GM18502 (cell line): ENCODE results near the gene JUND.

ENCODE experiments used
- ATAC-seq: cut with Tn5 transposase; IDR thresholded peaks from one replicate; pipeline ENCODE4 v1.9.1; 2021; ENCODE audit warnings: mild to moderate bottlenecking; ENCODE audit not compliant: unreplicated experiment, poor library complexity

JUND gene

GRCh38 chr19:18291590-18292461 lies 10.4 kb upstream of the JUND start:
- ATAC-seq, result peak; percentile 43

- ATAC-seq, result peak; percentile 16
Observed at GRCh38 chr19:18291019-18291524, 9.7 kb upstream of the JUND start.

DNA sequence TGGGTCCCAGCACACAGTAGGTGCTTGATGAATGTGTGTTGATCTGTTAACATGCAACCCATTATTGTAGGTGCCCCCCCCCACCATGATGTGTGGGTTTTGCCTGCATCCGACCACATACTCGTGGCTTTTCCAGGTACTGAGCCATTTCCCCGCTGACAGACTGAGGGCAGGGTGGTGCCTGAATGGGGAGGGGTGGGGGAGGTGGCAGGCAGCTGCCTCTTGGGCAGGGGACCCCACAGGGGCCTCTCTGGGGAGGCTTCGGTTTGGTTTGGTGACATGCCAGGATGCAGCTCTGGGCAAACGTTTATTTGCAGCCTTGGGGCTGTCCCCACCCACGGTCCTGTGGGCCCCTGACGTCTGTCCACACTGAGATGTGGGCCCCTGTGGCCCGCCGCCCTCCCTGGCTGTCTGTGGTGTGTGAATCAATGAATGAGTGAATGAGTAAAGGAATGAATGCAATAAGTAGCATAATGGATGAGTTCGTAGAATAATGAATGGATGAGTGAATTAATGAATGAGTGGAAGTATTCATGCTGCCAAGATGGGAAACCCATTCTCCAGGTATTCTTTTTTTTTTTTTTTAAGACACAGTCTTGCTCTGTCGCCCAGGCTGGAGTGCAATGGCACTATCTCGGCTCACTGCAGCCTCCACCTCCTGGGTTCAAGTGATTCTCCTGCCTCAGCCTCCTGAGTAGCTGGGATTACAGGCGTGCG lies 9.0 kb upstream of the JUND start:
- no peak for ATAC-seq

GRCh38 chr19:18289471-18290301 lies 8.3 kb upstream of the JUND start:
- no peak for ATAC-seq

GRCh38 chr19:18287836-18288772 lies 6.7 kb upstream of the JUND start:
- no peak for ATAC-seq

GRCh38 chr19:18286973-18287635 lies 5.7 kb upstream of the JUND start:
- no peak for ATAC-seq

- ATAC-seq, result no peak
Observed at GRCh38 chr19:18284712-18285360, 3.4 kb upstream of the JUND start.

DNA sequence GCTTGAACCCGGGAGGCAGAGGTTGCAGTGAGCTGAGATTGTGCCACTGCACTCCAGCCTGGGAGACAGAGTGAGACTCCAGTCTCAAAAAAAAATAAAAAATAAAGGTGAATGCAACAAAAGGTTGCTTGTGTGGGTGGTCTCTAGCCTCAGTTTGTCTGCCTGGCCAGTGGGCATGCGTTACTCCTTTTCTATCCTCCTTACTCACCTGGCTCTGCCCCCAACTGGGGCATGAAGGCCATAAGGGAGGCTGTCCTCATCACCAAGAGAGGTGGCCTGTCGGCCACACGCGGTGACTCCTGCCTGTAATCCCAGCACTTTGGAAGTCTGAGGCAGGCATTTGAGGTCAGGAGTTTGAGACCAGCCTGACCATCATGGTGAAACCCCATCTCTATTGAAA lies 1.9 kb upstream of the JUND start:
- no peak for ATAC-seq

GRCh38 chr19:18282788-18283141 lies 1.3 kb upstream of the JUND start:
- no peak for ATAC-seq

DNA sequence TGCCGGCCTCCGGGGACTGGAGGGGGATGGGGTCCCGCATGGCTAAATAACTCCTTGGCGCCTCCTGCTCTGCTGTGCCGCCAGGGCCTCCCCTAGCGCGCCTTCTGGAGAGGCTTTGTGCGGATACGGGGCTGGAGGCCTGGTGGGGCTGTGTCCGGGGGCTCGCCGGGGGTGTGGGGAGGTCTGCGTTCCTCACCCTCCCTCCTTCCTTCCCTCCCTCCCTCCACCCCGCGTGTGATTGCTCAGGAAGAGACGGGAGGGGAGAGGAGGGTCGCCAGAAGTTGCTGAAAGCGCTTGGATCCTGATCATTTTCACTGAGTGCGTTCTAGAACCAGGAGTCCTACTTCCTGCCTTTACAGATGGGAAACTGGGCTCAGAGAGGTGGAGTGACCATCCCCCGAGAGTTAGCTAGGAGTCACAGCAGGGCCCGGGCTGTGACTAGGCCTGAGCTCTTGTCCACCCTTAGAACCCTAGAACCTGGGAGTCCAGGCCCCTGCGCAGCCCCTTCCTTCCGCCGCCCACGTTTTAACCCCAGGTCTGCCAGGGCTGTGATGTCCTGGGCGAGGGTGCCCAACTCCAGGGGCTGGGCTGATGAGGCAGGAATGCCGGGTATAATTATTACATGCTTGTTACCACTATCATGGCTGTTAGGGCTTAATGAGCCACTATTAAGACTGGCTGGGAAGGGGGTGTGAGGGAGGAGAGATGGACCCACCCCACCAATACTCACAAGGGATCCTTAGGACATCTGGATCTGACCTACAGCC lies 782 bp upstream of the JUND start:
- no peak for ATAC-seq

DNA sequence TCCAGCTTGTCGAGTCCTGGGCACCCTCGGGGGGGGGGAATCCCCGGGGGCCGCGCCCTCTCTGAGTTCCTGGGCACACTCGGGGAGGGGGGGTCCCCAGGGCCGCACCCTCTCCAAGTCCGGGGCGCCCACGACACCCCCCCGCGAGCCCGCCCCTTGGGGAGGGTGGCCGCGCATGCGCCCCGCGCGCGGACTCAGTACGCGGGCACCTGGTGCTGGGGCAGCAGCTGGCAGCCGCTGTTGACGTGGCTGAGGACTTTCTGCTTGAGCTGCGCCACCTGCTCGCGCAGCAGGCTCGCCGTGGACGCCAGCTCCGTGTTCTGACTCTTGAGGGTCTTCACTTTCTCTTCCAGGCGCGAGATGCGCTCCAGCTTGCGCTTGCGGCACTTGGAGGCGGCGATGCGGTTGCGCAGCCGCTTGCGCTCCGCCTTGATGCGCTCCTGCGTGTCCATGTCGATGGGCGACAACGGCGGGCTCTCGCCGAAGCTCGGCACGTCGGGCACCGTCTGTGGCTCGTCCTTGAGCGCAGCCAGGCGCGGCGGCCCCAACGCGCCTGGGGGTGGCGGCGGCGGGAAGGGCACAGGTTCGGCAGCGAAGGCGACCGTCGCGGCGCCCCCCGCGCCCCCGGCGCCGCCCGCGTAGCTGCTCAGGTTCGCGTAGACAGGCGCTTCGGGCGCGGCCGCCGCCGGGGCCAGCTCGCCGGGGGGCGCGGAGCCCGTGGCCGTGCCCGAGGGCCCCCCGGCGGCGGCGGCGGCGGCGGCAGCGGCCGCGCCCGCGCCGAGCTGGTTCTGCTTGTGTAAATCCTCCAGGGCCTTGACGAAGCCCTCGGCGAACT lies 958 bp downstream of the JUND start:
- ATAC-seq, result peak; percentile 13

DNA sequence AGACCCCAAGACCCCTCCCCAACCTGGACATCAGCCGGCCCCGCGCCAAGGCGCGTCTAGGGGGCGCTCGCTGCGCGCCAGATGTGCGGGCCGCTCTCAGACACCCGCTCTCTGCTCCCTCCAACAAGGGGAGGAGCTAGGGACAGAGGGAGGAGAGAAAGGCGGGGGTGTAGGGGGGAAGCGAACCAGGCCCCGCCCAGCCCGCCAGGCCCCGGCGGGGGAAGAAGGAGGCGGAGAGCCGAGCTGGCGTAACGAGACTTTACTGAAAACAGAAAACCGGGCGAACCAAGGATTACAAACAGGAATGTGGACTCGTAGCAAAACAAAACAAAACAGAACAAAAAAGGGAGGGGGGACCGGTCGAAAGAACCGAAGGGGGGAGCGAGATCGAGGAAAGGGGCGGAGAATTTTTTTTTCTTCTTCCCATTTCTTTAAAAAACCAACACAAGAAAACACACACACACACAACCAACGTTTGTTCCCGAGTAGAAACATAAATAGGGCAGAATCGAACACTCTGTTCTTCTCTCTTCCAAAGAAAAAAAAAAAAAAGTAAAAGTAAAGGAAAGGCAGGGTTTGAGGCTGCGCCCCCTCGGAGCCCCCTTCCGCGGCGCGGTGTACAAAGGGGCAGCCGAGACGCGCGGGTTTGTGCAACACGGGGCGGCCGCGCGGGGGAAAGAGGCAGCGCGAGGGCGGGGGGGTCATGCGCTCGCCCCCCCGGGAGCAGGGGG lies 1.7 kb downstream of the JUND start:
- ATAC-seq, result peak; percentile 2

- no peak for ATAC-seq
Observed at GRCh38 chr19:18279266-18279515, 2.2 kb downstream of the JUND start.

GRCh38 chr19:18278521-18279265 lies 2.7 kb downstream of the JUND start:
- no peak for ATAC-seq

DNA sequence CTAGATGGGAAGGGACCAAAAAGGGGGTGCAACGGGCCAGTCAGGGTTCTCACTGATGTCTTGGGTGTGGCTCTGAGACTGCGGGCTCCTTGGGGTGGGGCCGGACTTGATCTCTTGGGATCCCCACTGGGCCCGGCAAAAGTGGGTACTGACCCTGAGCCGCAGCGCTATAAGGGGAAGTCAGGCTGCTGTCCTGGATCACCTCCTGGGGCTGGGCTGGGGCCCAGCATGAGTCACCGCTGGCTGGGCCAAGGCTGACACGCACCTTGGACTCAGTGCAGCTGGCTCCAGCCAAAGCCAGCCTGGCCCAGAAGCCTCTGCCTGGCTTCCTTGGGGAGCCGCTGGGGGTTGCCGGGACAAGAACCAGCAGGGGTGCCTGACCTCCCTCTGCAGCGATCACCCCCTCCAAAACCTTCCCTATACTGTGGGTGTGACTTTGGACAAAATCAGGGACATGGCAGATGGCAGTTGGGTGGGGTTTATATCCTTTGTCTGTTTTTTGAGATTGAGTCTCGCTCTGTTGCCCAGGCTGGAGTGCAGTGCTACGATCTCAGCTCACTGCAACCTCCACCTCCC lies 6.6 kb downstream of the JUND start:
- no peak for ATAC-seq
